ENCODE data around the gene TEX44. TPM values are rescaled to one million over a fixed set of nuclear protein-coding genes. Genes with fewer than 3 reads are reported as not detected.

Gene TEX44
- total and polyA plus RNA-seq, 9 of the 15 experiments (the other 6 are each of a cell fraction or from before 2014, with no cell fraction given), result not detected

DNA sequence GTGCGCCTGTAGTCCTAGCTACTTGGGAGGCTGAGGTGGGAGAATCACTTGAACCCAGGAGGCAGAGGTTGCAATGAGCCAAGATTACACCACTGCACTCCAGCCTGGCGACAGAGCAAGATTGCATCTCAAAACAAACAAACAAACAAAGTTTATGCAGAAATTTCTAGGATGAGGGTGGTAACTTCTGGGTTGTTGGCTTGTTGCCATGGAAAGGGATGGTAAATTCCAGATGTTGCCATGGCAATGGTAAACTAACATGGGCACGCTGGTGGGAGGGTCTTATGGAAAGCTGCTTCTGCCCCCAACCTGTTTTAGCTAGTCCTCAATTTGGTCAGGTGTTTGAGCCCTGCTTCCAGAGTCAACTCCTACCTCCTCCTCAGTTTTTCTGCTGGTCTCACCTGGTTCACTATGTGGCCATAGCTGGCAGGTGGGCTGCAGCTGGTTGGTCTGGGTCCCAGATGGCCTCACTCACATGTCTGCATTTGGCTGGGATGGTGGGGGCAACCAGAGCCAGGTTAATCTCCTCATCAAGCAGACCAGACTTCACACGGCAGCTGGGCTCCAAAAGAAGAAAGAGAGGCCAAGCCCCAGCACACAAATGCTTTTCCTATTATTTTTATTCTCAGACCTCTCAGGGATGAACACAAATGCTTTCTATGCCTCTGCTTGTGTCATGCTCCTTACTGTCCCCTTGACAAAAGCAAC is 26.6 kb upstream of the TEX44 start:
- no peaks in the 10 kb centered on the region for H3K9me3 ChIP-seq (replicated peaks; ENCODE audit: control insufficient read depth, insufficient read depth, low read depth, low read length)
- no peak overlapping the region for H3K4me3 ChIP-seq
- ChIA-PET POLR2A (interaction anchor here (0.7 to 1.1 kb wide), 3 partner anchors 9 to 33 kb away, joined by 3 to 5 read pairs (median 4); no protein-coding TSS in a partner anchor), CTCF (ENCODE audit: low intra/inter-chr PET ratio) (no interaction called here)
- no peak overlapping the region for H3K9ac ChIP-seq (ENCODE audit: insufficient read depth in 1 of 2, low read depth in 2 of 2, low read length in 2 of 2)
- H3K36me3 ChIP-seq (ENCODE audit: control insufficient read depth, insufficient read depth, low read length), result no peaks in the 10 kb centered on the region
- intact Hi-C loops (cut with micrococcal nuclease), result no loop called here
- no peak overlapping the region for H2AFZ ChIP-seq (ENCODE audit: low read depth, low read length)
- H3K9me1 ChIP-seq (ENCODE audit: control insufficient read depth, insufficient read depth, low read length), result no peaks in the 10 kb centered on the region
- TF ChIP-seq FOXJ2 (tag; IDR thresholded peaks at IDR 0.05), result peak; percentile 83
- no peak for TF ChIP-seq ZNF24 (IDR thresholded peaks at IDR 0.05)
- peak; percentile 56 for TF ChIP-seq RFX1 (IDR thresholded peaks at IDR 0.05)
- TF ChIP-seq BMI1 (IDR thresholded peaks at IDR 0.05; ENCODE audit: low read length), result no peak
- no peak for TF ChIP-seq ERF (CRISPR knock-in tag; IDR thresholded peaks at IDR 0.05)
- TF ChIP-seq NFIC (IDR thresholded peaks at IDR 0.05), result peak; percentile 28; the same call in 1 of the 2 replicates
- FAIRE-seq, result no peak
- in situ Hi-C loops (cut with MboI), result no loop called here
- H3K4me2 ChIP-seq (ENCODE audit: insufficient read depth, low read length), result no peak overlapping the region
- DNase-seq (ENCODE audit: extremely low read depth in 1 of 4, low spot score in 3 of 4), result no peak
- H3K27me3 ChIP-seq (ENCODE audit: control insufficient read depth in 2 of 2, insufficient read depth in 2 of 2, low read length in 2 of 2), result no peaks in the 10 kb centered on the region
- H3K27ac ChIP-seq (ENCODE audit: extremely low read depth, low read depth, low read length), result no peak overlapping the region
- H3K4me1 ChIP-seq (replicated peaks in 1 of 2; ENCODE audit: control insufficient read depth in 2 of 2, insufficient read depth in 2 of 2, low read length in 2 of 2), result no peaks in the 10 kb centered on the region; a peak in 1 of 5 replicates
- no TSS peak for BruUV-seq (replicated peaks)
- ATAC-seq, result no peak
- WGBS (ENCODE audit: insufficient coverage, low coverage, missing lambda C conversion rate), result 13% methylated on average over 3 of the region's 4 CpGs
- H3K79me2 ChIP-seq (ENCODE audit: control insufficient read depth, insufficient read depth, low read length), result no peaks in the 10 kb centered on the region
- H4K20me1 ChIP-seq (replicated peaks; ENCODE audit: control insufficient read depth, insufficient read depth, low read length), result no peaks in the 10 kb centered on the region

DNA sequence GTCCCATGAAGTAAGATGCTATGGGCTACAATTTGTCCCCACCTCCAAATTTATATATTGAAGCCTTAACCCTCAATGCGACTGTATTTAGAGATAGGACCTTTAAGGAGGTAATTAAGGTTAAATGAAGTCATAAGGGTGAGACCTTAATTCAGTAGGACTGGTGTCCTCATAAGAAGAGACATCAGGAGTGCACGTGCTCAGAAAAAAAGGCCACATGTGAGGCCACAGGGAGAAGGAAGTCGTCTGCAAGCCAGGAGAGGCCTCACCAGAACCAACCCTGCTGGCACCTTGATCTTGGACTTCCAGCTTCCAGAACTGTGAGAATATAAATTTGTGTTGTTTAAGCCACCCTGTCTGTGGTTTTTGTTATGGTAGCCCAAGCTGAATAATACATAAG is 25.5 kb upstream of the TEX44 start:
- no peaks in the 10 kb centered on the region for H3K27me3 ChIP-seq (ENCODE audit: control insufficient read depth in 2 of 2, insufficient read depth in 2 of 2, low read length in 2 of 2)
- H2AFZ ChIP-seq (ENCODE audit: low read depth, low read length), result no peak overlapping the region
- no peaks in the 10 kb centered on the region for H3K9me1 ChIP-seq (ENCODE audit: control insufficient read depth, insufficient read depth, low read length)
- in situ Hi-C loops (cut with MboI) (no loop called here), intact Hi-C loops (cut with micrococcal nuclease) (no loop called here)
- H3K79me2 ChIP-seq (ENCODE audit: control insufficient read depth, insufficient read depth, low read length), result no peaks in the 10 kb centered on the region
- no peak overlapping the region for H3K4me3 ChIP-seq
- no peak overlapping the region for H3K9ac ChIP-seq (ENCODE audit: insufficient read depth in 1 of 2, low read depth in 2 of 2, low read length in 2 of 2)
- no peak overlapping the region for H3K4me2 ChIP-seq (ENCODE audit: insufficient read depth, low read length)
- ATAC-seq (no peak), DNase-seq (ENCODE audit: extremely low read depth in 1 of 4, low spot score in 3 of 4) (no peak), FAIRE-seq (no peak)
- H4K20me1 ChIP-seq (replicated peaks; ENCODE audit: control insufficient read depth, insufficient read depth, low read length), result no peaks in the 10 kb centered on the region
- H3K36me3 ChIP-seq (ENCODE audit: control insufficient read depth, insufficient read depth, low read length), result no peaks in the 10 kb centered on the region
- no peak overlapping the region for H3K27ac ChIP-seq (ENCODE audit: extremely low read depth, low read depth, low read length)
- no peaks in the 10 kb centered on the region for H3K9me3 ChIP-seq (replicated peaks; ENCODE audit: control insufficient read depth, insufficient read depth, low read depth, low read length)
- WGBS (ENCODE audit: insufficient coverage, low coverage, missing lambda C conversion rate), result 13% methylated on average over 2 of the region's 3 CpGs
- BruUV-seq (replicated peaks), result no TSS peak
- ChIA-PET POLR2A (interaction anchor here (0.7 to 1.1 kb wide), 2 partner anchors 25 to 31 kb away, joined by 3 to 4 read pairs; no protein-coding TSS in a partner anchor), CTCF (ENCODE audit: low intra/inter-chr PET ratio) (no interaction called here)
- no peaks in the 10 kb centered on the region; a peak in 1 of 5 replicates for H3K4me1 ChIP-seq (replicated peaks in 1 of 2; ENCODE audit: control insufficient read depth in 2 of 2, insufficient read depth in 2 of 2, low read length in 2 of 2)
- no peak for TF ChIP-seq ZNF740 (CRISPR knock-in tag; IDR thresholded peaks at IDR 0.05)
- TF ChIP-seq ZNF740 (tag; IDR thresholded peaks at IDR 0.05), result no peak
- no peak for TF ChIP-seq GABPB1 (CRISPR knock-in tag; IDR thresholded peaks at IDR 0.05)
